ENCODE data around the gene CHI3L1.
"Not testable (repeated sequence)": the region's sequence is repeated elsewhere in the genome, so short reads cannot be mapped to it uniquely, and the experiment has no call there.

The CHI3L1 gene

GRCh38 chr1:203186446-203187303 is at the start of gene CHI3L1:
Gene CHI3L1 (minus strand): TSS chr1:203186704. CDS start chr1:203186623, 81 bp downstream.
- H3K36me3 Mint-ChIP-seq, result no peaks in the 10 kb centered on the region
- peaks cover 3% of the 10 kb centered on the region for H3K4me1 Mint-ChIP-seq
- no peaks in the 10 kb centered on the region for H3K9me3 Mint-ChIP-seq
- no peak within 1 kb of the TSS for H3K4me3 Mint-ChIP-seq
- ATAC-seq (ENCODE audit: low read depth) (no peak), DNase-seq (ENCODE audit: low spot score in 2 of 2) (no peak)
- H3K27ac Mint-ChIP-seq, result no peak within 1 kb of the TSS
- H3K27me3 Mint-ChIP-seq, result peaks cover 13% of the 10 kb centered on the region

GRCh38 chr1:203234901-203235300 is 48.4 kb upstream of the CHI3L1 start:
- not testable (repeated sequence) for H3K4me1 Mint-ChIP-seq; H3K27me3 Mint-ChIP-seq; H3K36me3 Mint-ChIP-seq; ATAC-seq (ENCODE audit: low read depth); H3K4me3 Mint-ChIP-seq; H3K27ac Mint-ChIP-seq; DNase-seq (ENCODE audit: low spot score in 2 of 2)
- peaks cover 15% of the 10 kb centered on the region for H3K9me3 Mint-ChIP-seq

GRCh38 chr1:203229471-203230135 is 43.1 kb upstream of the CHI3L1 start, which contains the start of gene CHIT1:
Gene CHIT1 (minus strand): TSS chr1:203229673. CDS start chr1:203229636, 37 bp downstream.
- no peak within 1 kb of the TSS for H3K4me3 Mint-ChIP-seq
- no peaks in the 10 kb centered on the region for H3K4me1 Mint-ChIP-seq
- DNase-seq (ENCODE audit: low spot score in 2 of 2) (no peak), ATAC-seq (ENCODE audit: low read depth) (no peak)
- no peak within 1 kb of the TSS for H3K27ac Mint-ChIP-seq
- H3K9me3 Mint-ChIP-seq, result peaks cover 4% of the 10 kb centered on the region
- H3K27me3 Mint-ChIP-seq, result peaks cover 15% of the 10 kb centered on the region
- no peaks in the 10 kb centered on the region for H3K36me3 Mint-ChIP-seq

- Mint-ChIP-seq H3K4me1 (no peaks in the 10 kb centered on the region), H3K36me3 (no peaks in the 10 kb centered on the region), H3K27ac (no peak overlapping the region), H3K9me3 (peaks cover under 1% of the 10 kb centered on the region), H3K4me3 (no peak overlapping the region), H3K27me3 (peaks cover 12% of the 10 kb centered on the region)
- DNase-seq (ENCODE audit: low spot score in 2 of 2), result no peak
- no peak for ATAC-seq (ENCODE audit: low read depth)
Measured at GRCh38 chr1:203228670-203229069, 42.2 kb upstream of the CHI3L1 start.

GRCh38 chr1:203227371-203228083 is 41.0 kb upstream of the CHI3L1 start:
- no peak overlapping the region for H3K27ac Mint-ChIP-seq
- peaks cover 11% of the 10 kb centered on the region for H3K27me3 Mint-ChIP-seq
- DNase-seq (ENCODE audit: low spot score in 2 of 2) (no peak), ATAC-seq (ENCODE audit: low read depth) (no peak)
- no peaks in the 10 kb centered on the region for H3K4me1 Mint-ChIP-seq
- H3K36me3 Mint-ChIP-seq, result no peaks in the 10 kb centered on the region
- H3K9me3 Mint-ChIP-seq, result no peaks in the 10 kb centered on the region
- no peak overlapping the region for H3K4me3 Mint-ChIP-seq

- H3K4me1 Mint-ChIP-seq, result no peaks in the 10 kb centered on the region
- no peak overlapping the region for H3K27ac Mint-ChIP-seq
- no peak overlapping the region for H3K4me3 Mint-ChIP-seq
- no peaks in the 10 kb centered on the region for H3K9me3 Mint-ChIP-seq
- ATAC-seq (ENCODE audit: low read depth), result no peak
- H3K36me3 Mint-ChIP-seq, result no peaks in the 10 kb centered on the region
- peaks cover 10% of the 10 kb centered on the region for H3K27me3 Mint-ChIP-seq
- no peak for DNase-seq (ENCODE audit: low spot score in 2 of 2)
Measured at GRCh38 chr1:203225071-203225470, 38.6 kb upstream of the CHI3L1 start.

- Mint-ChIP-seq H3K4me1 (no peaks in the 10 kb centered on the region), H3K27ac (no peak overlapping the region), H3K4me3 (no peak overlapping the region), H3K27me3 (peaks cover 13% of the 10 kb centered on the region), H3K36me3 (no peaks in the 10 kb centered on the region), H3K9me3 (no peaks in the 10 kb centered on the region)
- ATAC-seq (ENCODE audit: low read depth) (no peak), DNase-seq (ENCODE audit: low spot score in 2 of 2) (no peak)
Measured at GRCh38 chr1:203223012-203223775, 36.7 kb upstream of the CHI3L1 start.

- no peak overlapping the region for H3K4me3 Mint-ChIP-seq
- ATAC-seq (ENCODE audit: low read depth), result no peak
Measured at GRCh38 chr1:203219934-203220333, 33.4 kb upstream of the CHI3L1 start.

GRCh38 chr1:203219171-203219570 is 32.7 kb upstream of the CHI3L1 start:
- Mint-ChIP-seq H3K4me3 (no peak overlapping the region), H3K27ac (no peak overlapping the region), H3K36me3 (no peaks in the 10 kb centered on the region), H3K4me1 (peaks cover 7% of the 10 kb centered on the region), H3K27me3 (peaks cover 6% of the 10 kb centered on the region), H3K9me3 (no peaks in the 10 kb centered on the region)
- no peak for DNase-seq (ENCODE audit: low spot score in 2 of 2)
- ATAC-seq (ENCODE audit: low read depth), result no peak

More at GRCh38 chr1:203219934-203220333, 33.4 kb upstream of the CHI3L1 start:
- Mint-ChIP-seq H3K27me3 (peaks cover 9% of the 10 kb centered on the region), H3K9me3 (no peaks in the 10 kb centered on the region), H3K27ac (no peak overlapping the region), H3K4me1 (peaks cover 7% of the 10 kb centered on the region), H3K36me3 (no peaks in the 10 kb centered on the region)
- DNase-seq (ENCODE audit: low spot score in 2 of 2), result no peak

GRCh38 chr1:203217668-203218067 is 31.2 kb upstream of the CHI3L1 start:
- no peak for ATAC-seq (ENCODE audit: low read depth)
- H3K27me3 Mint-ChIP-seq, result peaks cover 6% of the 10 kb centered on the region
- no peak for DNase-seq (ENCODE audit: low spot score in 2 of 2)
- H3K9me3 Mint-ChIP-seq, result no peaks in the 10 kb centered on the region
- no peak overlapping the region for H3K4me3 Mint-ChIP-seq
- no peak overlapping the region for H3K27ac Mint-ChIP-seq
- no peaks in the 10 kb centered on the region for H3K36me3 Mint-ChIP-seq
- H3K4me1 Mint-ChIP-seq, result peaks cover 7% of the 10 kb centered on the region

- H3K4me1 Mint-ChIP-seq, result peaks cover 7% of the 10 kb centered on the region
- ATAC-seq (ENCODE audit: low read depth), result no peak
- H3K27ac Mint-ChIP-seq, result no peak overlapping the region
Measured at GRCh38 chr1:203217139-203217655, 30.7 kb upstream of the CHI3L1 start.

GRCh38 chr1:203216274-203217138 is 30.0 kb upstream of the CHI3L1 start:
- H3K27ac Mint-ChIP-seq, result no peak overlapping the region

More at GRCh38 chr1:203217139-203217655, 30.7 kb upstream of the CHI3L1 start:
- Mint-ChIP-seq H3K27me3 (peaks cover 6% of the 10 kb centered on the region), H3K36me3 (no peaks in the 10 kb centered on the region), H3K4me3 (no peak overlapping the region), H3K9me3 (no peaks in the 10 kb centered on the region)
- no peak for DNase-seq (ENCODE audit: low spot score in 2 of 2)

More at GRCh38 chr1:203216274-203217138, 30.0 kb upstream of the CHI3L1 start:
- peak; percentile 65 for ATAC-seq (ENCODE audit: low read depth)
- Mint-ChIP-seq H3K4me1 (peaks cover 7% of the 10 kb centered on the region), H3K9me3 (no peaks in the 10 kb centered on the region), H3K4me3 (no peak overlapping the region), H3K27me3 (peaks cover 7% of the 10 kb centered on the region), H3K36me3 (no peaks in the 10 kb centered on the region)
- peak; percentile 55 to 62 for DNase-seq (ENCODE audit: low spot score in 2 of 2)
